SW480 (cell line): ENCODE measurements around the gene MS4A6E.

Experiments
- DNase-seq: peaks from one replicate; pipeline ENCODE4 v3.0.0-alpha.2; 2016; ENCODE audit warnings: low spot score

MS4A6E gene

GRCh38 chr11:60375316-60375715 is 48.3 kb downstream of the MS4A6E start:
- no peak for DNase-seq

- DNase-seq: no peak
Observed at GRCh38 chr11:60376601-60377000, 49.5 kb downstream of the MS4A6E start.

DNA sequence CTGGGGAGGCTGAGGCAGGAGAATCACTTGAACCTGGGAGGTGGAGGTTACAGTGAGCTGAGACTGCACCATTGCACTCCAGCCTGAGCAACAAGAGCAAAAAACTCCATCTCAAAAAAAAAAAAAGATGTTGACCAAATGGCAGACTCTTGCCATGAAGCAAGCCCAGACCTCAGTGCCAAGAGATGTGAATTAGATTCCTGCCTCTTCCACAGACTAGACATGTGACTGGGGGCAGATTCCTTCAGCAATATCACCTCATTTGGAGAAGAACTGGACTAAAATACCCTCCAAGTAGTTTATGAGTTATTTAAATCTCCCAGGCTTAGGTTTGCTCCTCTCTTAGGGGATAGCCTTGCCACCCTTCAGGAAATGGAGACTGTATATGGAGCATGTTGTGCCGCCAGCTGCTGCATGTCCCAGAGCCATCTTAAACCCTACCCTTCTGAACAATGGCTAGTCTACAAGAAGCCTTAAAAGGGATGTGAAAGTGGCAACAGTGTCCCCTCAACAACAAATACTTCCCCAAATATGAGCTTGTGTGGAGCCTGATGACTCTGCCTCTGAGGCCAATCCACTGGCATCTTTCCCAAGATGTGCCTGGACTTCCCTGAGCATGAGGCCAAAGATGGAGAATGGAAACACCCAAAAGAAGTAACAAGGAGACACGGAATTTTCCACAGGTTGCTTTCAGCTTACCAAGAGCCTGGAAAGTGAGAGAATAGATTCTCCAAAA is 50.5 kb downstream of the MS4A6E start:
- DNase-seq: no peak

DNA sequence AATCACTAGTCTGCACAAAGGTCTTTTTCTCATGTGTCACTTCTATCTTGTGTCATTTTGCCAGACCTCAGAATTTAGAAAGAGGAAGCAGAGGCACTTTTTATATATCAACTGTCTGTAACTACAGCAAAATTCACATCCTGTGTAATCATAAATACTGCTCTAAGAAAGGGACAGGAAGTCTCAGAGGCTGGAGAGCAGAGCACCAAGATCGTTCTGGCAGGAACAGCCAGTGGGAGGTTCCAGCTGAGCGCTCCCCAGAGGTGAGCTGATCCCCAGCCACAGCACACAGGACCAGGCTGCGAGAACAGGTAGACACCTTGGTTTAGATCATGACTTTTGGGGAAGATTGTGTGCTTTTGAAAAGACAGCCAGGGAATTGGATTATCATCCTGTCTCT is 51.3 kb downstream of the MS4A6E start, which contains the start of gene MS4A7:
Gene MS4A7 (plus strand): TSS at position 179 of the 400 bp plus-strand sequence. CDS start 4,610 bp downstream, outside the sequence.
- no peak for DNase-seq

DNA sequence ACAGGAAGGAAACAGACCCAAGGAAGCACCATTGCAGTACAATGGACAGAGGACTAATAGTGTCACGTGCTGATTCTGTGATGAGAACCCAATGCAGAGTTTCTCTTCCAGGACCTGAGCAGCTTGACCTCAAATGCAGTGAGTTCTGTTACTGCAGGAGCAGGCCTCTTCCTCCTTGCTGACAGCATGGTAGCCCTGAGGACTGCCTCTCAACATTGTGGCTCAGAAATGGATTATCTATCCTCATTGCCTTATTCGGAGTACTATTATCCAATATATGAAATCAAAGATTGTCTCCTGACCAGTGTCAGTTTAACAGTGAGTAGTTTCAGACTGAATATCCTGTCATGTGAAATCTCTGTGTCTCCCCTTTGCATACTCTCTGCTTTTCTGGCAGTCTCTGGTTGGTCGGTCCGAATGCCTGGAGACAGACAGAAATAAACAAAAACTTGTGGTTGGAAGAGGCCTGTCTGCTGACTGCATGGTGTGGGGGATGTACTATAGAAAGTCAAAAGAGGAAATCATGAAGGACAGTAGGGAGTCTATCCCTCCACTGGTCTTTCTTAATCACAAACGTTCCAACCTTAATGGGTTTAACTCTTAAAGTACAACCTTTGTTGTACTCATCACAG is 62.3 kb downstream of the MS4A6E start:
- DNase-seq: no peak

DNA sequence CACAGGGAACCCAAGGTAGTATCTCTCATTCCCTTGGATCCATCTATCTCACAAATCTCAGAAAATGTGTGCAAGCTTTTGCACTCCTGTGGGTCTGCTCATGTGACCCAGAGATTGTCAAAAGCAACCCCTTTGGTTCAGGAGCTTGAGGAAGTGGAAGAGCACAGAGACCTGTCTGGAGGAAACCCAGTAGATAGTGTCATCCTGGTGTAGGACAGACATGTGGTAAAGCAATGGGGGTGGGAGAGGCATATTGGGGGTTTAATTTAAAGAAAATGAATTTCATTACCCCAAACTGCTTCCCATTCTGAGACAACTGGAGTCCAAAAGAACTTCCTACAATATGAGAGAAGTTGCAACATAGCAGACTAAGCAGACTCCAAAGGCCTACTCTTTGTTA is 63.4 kb downstream of the MS4A6E start:
- no peak for DNase-seq
